SH-SY5Y (cell line): ENCODE data around the gene PBRM1.
A peak's percentile ranks its signal among the peaks of the same experiment; 100 is the strongest.

Source experiments
- GATA2 ChIP-seq: IDR thresholded peaks from 2 replicates; pipeline ENCODE4 v1.6.1; 2011; ENCODE audit warnings: mild to moderate bottlenecking, low read depth, low read length
- GATA3 ChIP-seq: IDR thresholded peaks from 2 replicates; pipeline ENCODE4 v1.6.1; 2011; ENCODE audit warnings: low read depth, mild to moderate bottlenecking, low read length, moderate library complexity

The PBRM1 gene

DNA sequence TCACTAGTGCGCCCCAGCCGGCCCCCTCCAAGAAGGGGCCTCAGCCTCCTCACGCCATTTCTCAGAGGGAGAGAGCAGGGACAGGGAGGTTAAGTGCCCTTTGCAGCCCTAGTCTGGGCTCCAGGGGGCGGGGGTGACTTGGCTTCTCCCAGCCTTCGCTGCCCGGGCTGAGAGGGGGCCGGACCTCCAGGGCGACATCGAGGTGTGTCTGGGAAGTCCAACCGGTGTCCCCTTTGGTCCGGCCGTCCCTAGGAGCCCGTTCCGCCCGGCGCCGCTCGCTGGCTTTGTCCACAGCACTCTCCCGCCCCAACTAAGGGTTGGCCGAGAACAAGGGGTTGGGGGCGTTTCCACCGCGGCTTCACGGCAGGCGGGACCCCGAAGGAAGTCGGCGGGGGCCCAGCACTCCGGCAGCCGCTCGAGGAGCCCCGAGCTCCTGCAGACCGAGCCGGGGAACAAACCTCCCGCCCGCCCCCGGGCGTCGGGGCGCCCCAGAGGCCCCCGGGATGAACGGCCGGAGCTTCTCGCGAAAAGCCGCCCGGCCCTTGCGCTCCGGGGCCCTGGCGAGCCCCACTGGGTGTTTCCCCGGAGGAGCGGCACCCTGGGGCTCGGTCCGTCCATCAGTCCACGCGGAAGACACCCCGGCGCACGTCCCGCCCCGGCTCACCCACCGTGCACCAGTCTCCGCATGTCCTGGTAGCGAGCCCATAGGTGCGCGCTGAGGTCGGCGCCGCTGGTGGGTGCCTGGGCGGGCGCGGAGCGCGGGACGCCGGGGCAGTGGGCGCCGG, 152.7 kb downstream of the PBRM1 start:
- TF ChIP-seq GATA3, result no peak
- no peak for TF ChIP-seq GATA2

DNA sequence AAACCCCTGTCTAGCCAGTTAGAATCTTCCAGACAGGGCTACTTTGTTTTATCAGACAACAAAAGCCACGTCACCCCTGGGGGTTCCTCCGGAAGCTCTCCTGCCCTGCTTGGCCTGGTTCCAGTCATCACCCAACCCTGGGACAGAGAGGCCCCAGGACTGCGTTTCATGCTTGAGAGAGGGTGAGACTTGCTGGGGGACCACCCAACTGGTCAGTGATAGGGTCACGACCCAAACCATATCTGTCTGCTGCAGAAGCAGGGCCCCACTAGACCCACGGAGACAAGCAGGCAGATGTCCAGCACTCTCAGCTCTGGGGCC, 153.2 kb downstream of the PBRM1 start:
- no peak for TF ChIP-seq GATA3
- TF ChIP-seq GATA2, result no peak

DNA sequence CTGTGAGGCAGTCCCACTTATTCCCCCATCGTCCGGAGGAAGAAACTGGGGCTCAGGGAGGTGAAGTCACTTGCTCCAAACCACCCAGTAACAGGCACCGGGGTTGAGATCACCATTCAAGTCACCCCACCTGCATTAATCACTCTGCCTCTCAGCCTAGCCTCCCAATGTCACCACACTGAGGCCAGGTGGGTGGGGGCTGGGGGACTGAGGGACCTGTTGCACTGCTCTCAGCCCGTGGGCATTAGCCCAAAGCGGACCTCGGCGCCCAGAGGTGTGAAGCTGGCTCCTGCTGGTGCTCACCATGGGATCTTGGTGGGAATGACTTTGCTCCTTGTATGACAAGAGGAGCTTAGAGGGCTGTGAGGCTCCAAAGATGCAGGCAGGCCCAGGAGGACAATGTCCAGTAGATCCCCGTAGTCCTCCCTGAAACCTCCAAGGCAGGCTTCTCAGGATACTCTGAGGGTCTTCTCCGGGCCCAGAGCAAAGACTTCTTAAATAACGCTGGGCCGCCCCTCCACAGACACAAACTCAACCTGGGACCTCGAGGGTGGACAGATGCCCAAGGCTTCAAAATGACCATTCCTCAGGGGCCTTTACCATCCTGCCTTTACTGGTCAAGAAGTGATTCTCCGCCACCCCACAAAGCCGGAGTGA, 153.7 kb downstream of the PBRM1 start:
- no peak for TF ChIP-seq GATA2
- no peak for TF ChIP-seq GATA3

DNA sequence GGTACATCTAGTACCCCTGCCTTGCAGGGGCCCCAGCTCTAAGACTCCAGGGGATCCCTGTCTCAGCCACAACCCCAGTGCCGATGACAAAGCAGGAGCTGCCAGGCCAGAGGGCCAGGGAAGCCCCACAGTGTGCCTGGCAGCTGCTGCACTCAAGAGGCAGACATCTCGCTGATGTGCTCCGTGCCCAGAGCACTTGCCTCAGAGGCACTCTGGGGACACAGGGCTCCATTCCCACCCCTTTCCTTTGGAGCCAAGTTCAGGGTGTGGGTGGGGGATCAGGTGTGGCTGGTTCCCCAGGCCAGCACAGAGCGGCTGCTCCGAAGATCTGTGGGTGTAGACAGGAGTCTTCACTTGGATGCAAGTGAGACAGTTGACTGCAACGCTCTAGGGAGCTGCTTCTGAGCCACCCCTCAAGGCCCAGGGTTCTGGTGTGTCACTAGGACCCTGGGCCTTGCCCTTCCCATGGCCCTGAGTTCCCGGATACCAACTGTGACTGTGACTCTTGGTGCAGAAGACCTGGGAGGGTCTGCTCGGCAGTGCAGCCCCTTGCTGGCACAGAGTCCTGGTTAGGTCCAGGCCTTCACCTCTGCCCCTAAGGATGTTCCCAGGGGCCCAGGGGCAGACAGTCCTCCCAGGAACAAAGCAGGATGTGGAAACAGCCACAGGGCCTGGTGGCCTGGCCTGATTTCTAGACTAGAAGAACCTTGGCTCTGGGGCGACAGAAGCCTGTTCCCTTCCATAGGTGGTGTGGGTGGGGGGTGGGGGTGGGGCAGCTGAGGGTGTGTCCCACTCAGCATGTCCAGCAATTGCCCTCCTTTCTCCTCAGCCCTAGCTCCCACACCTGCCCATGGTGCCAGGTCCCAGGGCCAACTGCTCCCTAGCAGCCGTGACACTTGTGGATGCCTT, 154.5 kb downstream of the PBRM1 start:
- TF ChIP-seq GATA2 (no peak), GATA3 (no peak)

DNA sequence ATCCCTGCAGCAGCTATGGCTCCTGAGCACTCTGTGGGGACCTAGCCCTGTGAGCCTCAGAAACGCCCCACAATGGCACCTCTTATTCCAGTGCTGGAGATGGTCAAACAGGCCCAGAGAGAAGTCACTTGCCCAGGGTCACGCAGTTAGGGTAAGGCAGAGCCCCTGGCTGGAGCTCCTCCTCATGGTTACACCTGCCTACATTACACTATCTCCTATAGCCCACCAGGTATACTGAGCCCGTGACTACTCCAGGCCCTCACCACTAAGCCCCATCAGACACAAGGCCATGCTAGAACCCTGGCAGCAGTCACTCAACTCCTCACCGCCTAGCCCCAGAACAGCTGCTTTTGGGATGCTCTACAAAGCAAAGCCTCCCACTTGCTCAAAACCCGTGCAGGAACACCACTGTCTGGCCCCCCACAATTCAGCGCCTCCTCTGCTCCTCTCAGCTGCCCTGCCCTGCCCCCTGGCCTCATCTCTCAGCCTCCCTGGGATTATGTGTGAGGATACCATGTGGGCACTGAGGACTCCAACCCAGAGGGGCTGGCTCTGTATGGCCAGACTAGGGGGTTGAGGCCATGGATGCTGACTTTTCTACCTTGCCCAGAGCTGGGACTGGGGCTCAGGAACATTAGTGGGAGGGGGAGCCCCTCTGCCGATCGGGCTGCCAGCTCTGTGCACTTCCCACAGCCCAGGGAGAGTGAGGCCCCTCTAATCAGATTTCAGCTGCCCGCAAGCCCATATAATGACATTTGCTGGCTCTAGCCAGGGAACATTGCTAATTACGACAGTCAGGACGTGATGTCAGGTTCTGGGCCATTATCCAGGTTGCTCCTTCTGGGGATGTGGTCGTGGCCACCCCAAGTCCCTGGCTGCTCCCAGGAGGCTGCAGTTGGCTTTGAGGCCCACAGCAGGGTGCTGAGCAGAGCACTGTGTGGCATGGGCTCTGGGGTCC, 156.1 kb downstream of the PBRM1 start:
- TF ChIP-seq GATA2 (peak; percentile 64), GATA3 (no peak)

DNA sequence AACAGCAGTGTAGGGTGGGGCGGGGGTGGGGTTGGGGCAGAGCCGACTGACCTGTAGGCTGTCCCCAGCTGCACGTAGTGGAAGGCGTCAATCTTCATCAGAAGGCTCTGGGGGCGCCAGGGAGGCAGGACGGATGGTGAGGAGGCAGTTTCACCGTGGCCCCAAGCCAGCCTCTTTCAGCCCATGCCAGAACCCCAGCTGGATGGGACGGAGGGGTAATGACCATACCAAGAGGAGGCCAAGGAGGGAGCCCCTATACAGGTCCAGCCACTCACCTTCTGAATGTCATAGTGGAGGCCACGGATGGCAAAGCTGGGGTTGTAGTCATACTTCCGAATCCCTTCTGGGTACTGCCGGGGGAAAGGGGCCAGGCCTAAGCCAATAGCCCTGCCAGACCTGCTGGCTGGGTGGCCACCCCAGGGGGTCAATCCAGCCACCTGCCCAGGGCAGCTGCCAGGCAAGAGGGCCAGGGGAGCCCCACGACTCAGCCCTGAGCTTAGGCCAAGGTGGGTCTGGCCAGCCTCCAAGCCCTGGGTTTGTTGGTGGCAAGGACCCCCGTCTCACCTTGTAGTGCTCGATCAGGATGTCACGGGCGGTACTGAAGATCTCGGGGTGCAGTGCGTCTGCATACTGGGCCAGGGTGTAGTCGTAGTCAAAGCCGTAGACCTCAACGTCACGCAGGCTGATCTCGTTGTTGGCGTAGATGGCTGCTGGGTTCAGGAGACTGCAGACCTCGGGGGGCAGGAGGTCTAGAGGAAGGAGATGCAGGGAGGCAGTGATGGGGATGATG, 156.9 kb downstream of the PBRM1 start:
- TF ChIP-seq GATA3, result no peak
- no peak for TF ChIP-seq GATA2

DNA sequence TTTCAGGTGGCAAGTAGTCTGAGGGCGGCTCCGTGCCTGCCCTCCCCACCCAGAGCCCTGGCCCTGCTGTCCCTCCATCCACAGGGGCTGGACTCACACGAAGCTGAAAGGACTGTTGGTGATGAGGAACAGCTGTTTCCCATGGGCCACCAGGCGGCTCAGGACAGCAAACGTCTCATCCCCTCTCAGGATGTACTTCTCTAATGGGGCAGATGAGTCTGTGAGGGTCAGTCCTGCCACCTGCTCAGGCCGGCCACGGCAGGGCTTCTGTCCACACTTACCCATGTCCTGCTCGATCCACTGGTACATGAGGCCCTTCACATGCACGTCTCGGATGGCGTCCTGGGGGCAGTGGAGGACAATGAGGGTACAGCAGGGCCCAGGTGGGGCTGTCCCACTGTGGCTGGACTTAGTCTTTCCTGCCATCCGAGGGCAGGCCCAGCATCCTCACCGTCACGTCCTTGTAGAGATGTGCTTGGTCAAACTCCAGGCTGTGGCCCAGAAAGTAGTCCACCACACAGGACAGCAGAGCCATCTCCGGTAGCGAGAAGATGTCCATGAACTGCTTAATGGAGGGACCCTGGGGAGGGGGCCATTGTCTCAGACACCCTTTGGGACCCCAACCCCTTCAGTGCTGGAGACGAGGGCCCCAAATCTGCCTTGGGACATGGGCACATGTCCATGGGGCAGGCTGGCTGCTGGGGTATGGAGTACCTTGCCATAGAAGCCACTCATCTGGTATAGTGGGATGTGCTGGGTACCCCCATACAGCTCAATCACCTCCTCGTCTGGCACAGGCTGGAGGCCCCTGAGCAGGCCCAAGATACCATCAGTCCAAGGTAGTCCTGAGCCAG, 157.8 kb downstream of the PBRM1 start:
- TF ChIP-seq GATA2 (no peak), GATA3 (no peak)

DNA sequence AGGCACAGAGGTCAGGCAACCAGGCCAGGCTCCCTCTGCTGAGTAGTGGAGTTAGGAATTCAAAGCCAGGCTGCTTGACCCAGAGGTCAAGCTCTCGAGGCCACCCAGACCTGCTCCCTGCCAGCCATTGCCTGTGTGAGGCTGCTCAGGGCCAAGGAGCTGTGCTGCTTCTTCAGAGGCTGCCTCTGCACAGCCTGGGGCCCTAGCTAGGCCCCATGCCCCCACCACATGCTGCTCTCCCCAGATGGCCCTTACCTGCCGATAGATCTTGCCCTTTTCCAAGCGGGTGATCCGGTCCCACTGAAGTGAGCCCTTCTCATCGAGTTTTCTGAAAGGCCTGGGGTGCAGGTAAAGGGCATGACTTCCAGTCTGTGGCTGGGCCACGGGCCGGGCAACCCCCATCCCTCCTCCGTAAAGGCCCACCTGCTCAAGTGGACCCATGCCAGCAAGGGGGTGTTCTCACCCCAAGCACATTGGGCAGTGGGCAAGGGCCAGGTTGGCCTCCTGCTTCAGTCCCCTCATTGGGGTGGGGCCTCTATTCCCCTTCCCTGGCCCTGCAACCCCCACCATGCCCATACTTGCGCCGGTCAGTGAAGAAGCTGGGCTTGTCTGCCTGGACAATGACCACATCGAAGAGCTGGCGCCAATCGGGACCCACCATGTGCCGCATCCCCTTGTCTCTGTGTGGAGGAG, 158.5 kb downstream of the PBRM1 start:
- TF ChIP-seq GATA2, result no peak
- TF ChIP-seq GATA3, result no peak

DNA sequence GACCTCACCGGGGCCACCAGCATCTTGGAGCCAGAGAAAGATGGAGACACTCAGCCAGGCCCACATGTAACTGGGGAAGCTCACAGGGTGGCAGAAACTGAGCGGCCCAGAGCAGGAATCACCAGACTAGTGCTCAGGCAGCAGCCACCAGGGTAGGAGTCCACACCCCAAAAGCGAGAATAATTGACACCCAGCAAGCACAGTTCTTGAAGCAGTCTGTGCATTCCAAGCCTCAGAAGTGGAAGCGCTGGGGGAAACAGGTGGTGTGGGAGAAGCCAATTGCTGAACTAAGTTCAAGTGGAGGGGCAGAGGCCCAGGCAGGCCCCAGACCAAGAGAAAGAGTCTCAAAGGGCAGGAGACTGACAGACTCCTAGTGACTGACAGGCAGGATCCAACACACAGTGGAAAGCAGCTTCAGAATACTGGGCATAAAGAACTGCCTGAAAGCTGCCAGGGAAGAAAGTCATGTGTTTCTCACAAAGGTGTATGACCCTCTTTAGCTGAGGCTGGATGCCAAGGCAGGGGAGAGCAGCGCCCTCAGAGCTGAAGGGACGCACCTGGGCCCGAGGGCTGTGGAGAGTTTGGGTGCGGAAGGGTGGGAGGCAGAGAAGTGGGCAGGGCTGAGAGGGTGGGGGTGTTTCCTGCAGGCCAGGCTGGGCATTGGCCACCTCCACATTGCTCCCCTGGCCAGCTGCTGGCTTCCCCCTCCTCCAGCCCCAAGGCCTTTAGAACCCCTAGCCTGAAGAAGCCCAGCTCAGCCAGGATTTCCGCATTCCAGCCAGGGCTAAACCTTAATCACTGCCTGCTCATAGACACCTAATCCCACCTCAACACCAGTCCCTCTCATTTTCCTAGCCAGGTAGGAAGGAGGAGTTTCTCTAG, 159.8 kb downstream of the PBRM1 start:
- TF ChIP-seq GATA2 (no peak), GATA3 (no peak)
